LNCaP clone FGC (cell line): ENCODE data around the gene CEP131.

ENCODE experiments used
- DNase-seq: peaks from one replicate; pipeline ENCODE4 v3.0.0-alpha.2; 2011; ENCODE audit warnings: low read depth
- H3K4me3 ChIP-seq: 2 replicates; pipeline ENCODE4 v1.5.1; 2011; ENCODE audit warnings: mild to moderate bottlenecking, low read depth, low read length, control low read depth
- TF ChIP-seq, protein P1 (sequence below): IDR thresholded peaks from 2 replicates; pipeline ENCODE4 v1.5.1; 2012; ENCODE audit warnings: mild to moderate bottlenecking; ENCODE audit not compliant: control insufficient read depth, insufficient read depth; ENCODE audit errors: extremely low read depth

The CEP131 gene

DNA sequence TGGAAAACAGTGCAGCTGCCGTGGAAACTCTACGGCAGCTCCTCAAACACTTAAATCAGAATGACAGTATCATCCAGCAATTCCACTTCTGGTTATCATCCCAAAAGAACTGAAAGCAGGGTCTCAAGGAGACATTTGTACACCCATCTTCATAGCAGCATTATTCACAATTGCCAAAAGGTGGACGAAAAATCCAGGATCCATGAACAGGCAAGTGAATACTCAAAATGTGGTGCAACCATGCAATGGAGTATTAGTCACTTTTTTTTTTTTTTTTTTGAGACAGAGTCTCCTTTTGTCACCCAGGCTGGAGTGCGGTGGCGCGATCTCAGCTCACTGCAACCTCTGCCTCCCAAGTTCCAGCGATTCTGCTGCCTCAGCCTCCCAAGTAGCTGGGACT lies 46.1 kb downstream of the CEP131 start:
- H3K4me3 ChIP-seq: no peak overlapping the region
- DNase-seq: no peak
- TF ChIP-seq, protein P1, sequence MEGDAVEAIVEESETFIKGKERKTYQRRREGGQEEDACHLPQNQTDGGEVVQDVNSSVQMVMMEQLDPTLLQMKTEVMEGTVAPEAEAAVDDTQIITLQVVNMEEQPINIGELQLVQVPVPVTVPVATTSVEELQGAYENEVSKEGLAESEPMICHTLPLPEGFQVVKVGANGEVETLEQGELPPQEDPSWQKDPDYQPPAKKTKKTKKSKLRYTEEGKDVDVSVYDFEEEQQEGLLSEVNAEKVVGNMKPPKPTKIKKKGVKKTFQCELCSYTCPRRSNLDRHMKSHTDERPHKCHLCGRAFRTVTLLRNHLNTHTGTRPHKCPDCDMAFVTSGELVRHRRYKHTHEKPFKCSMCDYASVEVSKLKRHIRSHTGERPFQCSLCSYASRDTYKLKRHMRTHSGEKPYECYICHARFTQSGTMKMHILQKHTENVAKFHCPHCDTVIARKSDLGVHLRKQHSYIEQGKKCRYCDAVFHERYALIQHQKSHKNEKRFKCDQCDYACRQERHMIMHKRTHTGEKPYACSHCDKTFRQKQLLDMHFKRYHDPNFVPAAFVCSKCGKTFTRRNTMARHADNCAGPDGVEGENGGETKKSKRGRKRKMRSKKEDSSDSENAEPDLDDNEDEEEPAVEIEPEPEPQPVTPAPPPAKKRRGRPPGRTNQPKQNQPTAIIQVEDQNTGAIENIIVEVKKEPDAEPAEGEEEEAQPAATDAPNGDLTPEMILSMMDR: no peak

DNA sequence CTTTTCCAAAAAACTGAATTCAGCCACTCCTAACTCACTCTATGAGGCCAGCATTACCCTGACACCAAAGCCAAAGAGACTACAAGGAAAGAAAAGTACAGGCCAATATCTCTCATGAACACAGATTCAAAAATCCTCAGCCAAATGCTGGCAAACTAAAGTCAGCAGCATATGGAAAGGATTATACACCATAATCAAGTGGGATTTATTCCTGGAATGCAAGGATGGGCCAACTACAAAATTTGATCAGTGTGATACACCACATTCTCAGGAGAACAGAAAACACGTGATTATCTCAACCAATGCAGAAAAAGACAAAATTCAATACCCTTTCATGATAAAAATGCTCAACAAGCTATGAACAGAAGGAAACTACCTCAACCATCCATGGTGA lies 49.0 kb downstream of the CEP131 start:
- DNase-seq: no peak
- no peak overlapping the region for H3K4me3 ChIP-seq
- TF ChIP-seq, protein P1: no peak

DNA sequence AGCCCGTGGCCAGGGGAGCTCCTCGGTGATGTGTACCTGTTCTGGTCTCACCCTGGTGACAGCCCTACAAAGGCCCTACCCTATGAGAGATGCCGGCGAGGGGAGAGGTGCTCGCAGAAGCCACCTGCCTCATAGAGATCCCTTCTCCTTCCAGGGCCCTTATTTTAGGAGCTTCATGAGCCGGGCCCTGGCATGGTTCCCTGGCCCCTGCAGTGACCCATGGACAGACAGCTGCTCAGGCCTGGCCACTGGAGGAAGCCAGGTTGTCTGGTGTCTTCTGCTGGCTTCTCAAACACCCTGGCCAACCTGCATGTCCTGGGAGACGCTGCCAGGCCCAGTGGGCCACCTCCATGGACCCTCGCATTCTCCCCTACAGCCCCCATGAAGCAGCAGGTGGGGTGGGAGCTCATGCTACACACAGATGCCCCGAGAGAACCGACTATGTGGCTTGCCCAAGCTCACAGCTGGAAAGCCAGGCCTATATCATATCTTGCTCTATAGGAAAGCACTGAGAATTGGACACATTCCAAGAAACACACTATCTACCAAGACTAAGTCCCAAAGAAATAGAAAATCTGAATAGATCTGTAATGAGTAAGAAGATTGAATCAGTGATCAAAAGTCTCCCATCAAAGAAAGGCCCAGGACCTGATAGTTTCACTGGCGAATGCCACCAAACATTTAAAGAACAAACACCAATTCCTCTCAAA lies 49.6 kb downstream of the CEP131 start:
- TF ChIP-seq, protein P1: no peak
- no peak overlapping the region for H3K4me3 ChIP-seq
- DNase-seq: no peak

DNA sequence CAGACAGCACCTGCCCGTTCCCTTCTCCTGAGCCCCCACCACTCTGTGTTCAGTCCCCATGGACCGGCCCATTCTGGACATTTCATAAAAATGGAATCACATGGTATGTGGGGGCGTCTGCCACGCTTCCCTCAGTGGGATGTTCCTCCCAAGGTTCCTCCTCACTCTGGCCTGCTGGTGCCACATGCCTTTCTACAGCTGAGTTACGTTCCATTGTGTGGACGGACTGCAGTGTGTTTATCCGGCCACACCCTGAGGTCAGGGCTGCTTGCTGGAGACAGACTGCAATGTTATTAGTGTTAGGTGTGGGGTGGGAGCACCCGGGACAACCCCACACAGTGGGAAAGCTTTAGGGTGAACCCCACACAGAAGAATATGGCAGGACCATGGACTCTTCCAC lies 50.8 kb downstream of the CEP131 start:
- H3K4me3 ChIP-seq: no peak overlapping the region
- TF ChIP-seq, protein P1: no peak
- no peak for DNase-seq

DNA sequence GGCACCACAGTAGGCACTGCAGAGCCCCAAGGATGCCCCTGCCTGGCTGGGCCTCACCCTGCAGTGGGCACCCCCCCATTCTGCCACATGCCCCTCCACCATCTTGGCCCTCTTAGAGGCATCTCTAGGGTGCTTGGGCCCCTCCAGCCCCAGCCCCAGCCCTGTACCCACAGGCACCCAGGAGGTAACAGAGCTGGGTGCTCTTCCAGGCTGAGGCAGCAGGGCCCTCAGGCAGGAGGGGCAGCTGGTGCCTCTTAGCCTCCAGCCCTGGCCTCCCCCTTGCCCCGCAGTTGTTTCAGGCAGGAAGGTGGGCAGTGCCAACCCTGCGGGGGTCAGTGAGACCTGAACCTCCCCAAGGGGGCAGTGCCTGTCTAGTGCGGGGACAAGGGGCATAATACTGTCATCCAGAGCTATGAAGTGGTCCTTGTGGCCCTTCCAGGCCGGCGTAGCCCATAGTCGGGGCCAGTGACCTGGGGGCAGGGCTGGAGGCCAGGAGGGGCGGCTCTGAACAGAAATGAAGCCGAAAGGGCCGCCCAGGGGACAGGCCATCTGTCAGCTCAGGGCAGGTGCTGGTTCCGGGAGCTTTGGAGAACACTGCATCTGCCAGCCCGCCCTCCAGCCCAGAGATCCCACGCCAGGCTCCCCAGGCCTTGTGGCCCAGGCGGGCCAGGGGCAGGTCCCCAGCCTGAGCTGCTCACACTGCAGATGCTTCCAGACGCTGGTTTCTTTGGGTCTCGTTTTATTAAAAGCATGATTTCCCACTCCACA lies 51.9 kb downstream of the CEP131 start:
- DNase-seq: no peak
- H3K4me3 ChIP-seq: no peak overlapping the region
- TF ChIP-seq, protein P1: no peak

DNA sequence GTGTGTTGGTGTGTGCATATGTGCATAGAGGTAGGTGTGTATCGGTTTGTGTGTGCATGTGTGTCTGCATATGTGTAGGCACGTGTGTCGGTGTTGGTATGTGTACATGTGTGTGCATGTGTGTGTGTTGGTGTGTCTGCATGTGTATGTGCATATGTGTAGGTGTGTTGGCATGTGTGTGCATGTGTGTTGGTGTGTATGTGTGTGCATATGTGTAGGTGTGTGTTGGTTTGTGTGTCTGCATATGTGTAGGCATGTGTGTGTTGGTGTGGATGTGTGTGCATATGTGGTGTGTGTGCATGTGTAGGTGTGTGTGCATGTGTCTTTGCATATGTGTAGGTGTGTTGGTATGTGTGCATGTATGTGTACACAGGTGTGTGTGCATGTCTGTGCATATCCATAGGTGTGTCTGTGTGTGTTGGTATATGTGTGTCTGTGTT lies 52.9 kb downstream of the CEP131 start:
- TF ChIP-seq, protein P1: no peak
- no peak overlapping the region for H3K4me3 ChIP-seq
- DNase-seq: no peak
